Skeletal muscle tissue (tissue), 4 donors: ENCODE data around the gene TFF2. TPM values are rescaled to one million over a fixed set of nuclear protein-coding genes. Genes with fewer than 3 reads are reported as not detected.

Experiments
- H3K27ac ChIP-seq: one replicate; pipeline ENCODE4 v1.7.0; 2013; ENCODE audit warnings: mild to moderate bottlenecking, low read depth, low read length, inconsistent platforms
- H3K27me3 ChIP-seq, 3 donors: one replicate each; pipeline ENCODE4 v1.7.0; 2013; ENCODE audit warnings: low read length in 3 of 3; ENCODE audit not compliant: control insufficient read depth in 3 of 3, insufficient read depth in 3 of 3
- H3K36me3 ChIP-seq, 3 donors: one replicate each; pipeline ENCODE4 v1.7.0; 2013; ENCODE audit warnings: low read length in 3 of 3; ENCODE audit not compliant: control insufficient read depth in 3 of 3, insufficient read depth in 3 of 3
- H3K4me1 ChIP-seq, 3 donors: one replicate each; pipeline ENCODE4 v1.7.0; 2013; ENCODE audit warnings: low read length in 3 of 3, mild to moderate bottlenecking in 3 of 3; ENCODE audit not compliant: control insufficient read depth in 3 of 3, insufficient read depth in 3 of 3
- H3K4me3 ChIP-seq, 3 donors: one replicate each; pipeline ENCODE4 v1.7.0; 2013; ENCODE audit warnings: low read length in 3 of 3
- H3K9ac ChIP-seq, 3 donors: one replicate each; pipeline ENCODE4 v1.7.0; 2013; ENCODE audit warnings: low read length in 3 of 3, mild to moderate bottlenecking in 3 of 3, moderate library complexity in 2 of 3, low read depth in 1 of 3
- H3K9me3 ChIP-seq, 3 donors: one replicate each; pipeline ENCODE4 v1.7.0; 2013; ENCODE audit warnings: low read length in 3 of 3; ENCODE audit not compliant: control insufficient read depth in 3 of 3
- total RNA-seq: library from RNA; depleted of rRNA; stranded (reverse); fragments of >200 nt; gene quantifications from one replicate; pipeline ENCODE4 v1.2.3, GENCODE V29; 2014
- donor health status: Osteomylitis.

TFF2 gene
- total RNA-seq, 1 donor from 2014 or later = not detected

DNA sequence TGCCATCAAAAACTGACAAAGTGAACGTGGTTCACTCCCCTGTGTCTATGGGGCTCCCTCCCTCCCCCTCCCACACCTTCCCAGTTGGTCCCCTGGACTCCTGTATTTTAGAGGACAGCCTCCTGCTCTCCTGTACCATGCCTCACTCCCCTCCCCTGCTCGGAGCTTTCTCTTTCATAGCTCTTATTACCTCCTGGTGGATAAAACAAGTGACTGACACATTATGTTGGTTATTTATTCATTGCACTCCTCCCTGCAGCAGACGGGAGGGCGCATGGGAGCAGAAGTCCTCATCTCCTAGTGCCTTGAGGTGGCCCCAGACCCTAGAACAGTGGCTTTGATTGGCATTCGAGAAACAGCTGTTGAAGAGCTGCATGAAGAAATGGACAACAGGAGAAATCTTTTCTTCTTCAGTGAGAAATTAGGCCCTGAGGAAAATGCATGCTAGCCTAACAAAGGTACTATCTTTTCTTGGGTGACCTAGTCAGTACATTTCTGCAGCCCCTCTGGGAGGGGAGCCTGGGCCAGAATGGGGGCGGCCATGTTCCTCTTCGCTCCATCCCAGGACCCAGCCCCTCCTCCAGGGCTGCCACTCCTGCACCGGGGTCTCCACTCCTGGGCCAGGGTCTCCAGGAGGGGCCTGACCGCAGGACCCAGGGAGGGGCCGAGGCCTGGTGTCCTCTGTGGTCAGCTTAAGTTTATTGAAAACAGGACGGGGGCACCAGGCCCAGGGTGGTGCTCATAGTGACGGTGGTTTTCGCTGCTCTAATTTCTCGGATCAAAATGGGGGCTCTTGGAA lies 16.8 kb upstream of the TFF2 start:
- peaks cover 23 to 45% (median 33%) of the 10 kb centered on the region in 3 donors for H3K27me3 ChIP-seq
- H3K4me1 ChIP-seq = no peaks in the 10 kb centered on the region
- H3K36me3 ChIP-seq = no peaks in the 10 kb centered on the region
- H3K9me3 ChIP-seq = no peaks in the 10 kb centered on the region
- H3K27ac ChIP-seq = no peak overlapping the region
- no peak overlapping the region for H3K4me3 ChIP-seq
- H3K9ac ChIP-seq = no peak overlapping the region

DNA sequence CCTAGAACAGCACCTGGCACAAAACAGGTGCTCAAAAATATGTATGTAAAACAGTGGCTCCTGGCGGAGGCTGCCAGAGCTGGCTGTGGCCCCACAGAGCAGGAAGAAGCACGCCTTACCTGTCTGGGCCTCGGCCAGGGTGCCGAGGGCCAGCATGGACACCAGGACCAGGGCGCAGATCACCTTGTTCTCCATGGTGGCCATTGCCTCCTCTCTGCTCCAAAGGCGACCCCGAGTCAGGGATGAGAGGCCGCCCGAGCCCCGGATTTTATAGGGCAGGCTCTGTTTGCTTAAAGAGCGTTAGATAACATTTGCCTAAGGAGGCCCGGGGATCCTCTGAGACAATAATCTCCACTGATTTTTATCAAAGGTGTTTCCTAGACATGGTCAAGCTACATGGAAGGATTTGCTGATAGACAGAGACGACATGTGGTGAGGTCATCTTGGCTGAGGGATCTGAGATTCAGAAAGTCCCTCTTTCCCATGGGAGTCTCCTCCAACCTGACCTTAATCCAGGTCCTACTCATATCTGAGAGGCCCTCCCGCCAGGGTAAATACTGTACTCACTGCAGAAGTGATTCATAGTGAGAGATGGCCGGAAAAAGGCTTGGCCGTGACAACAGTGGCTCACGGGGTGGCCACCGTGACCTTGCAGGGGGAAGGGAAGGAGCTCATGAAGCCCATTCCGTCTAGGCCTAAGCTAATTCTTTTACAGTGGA lies 15.7 kb upstream of the TFF2 start, which contains the start of gene TFF1:
Gene TFF1, minus strand, starts transcription at position 244 of the 719 bp plus-strand sequence. Its CDS starts 40 bp downstream, at position 204.
- Histone ChIP-seq H3K9me3 (no peaks in the 10 kb centered on the region), H3K4me3 (no peak within 1 kb of the TSS), H3K36me3 (no peaks in the 10 kb centered on the region), H3K9ac (no peak within 1 kb of the TSS), H3K4me1 (no peaks in the 10 kb centered on the region), H3K27ac (no peak within 1 kb of the TSS), H3K27me3 (peaks cover 31 to 56% (median 40%) of the 10 kb centered on the region in 3 donors)

DNA sequence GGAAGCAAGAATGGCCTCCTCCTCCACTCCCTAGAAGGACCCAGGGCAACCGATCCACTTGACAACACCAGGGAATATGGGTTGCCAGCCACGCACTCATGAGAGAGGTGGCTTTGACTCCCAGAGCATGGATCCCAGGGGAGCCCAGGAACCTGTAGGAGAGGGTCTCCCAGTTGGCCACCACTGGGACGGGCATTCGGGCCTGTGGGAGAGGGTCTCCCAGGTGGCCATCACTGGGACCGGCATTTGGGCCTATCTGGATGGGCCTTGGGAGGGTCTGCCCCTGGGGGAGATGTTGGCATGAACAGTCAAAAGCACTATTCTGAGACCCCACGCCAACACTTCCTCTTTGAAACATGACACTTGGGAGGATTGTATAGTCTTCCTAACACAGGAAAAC lies 15.0 kb upstream of the TFF2 start:
- Histone ChIP-seq H3K27ac (no peak overlapping the region), H3K9me3 (no peaks in the 10 kb centered on the region), H3K27me3 (peaks cover 34 to 56% (median 40%) of the 10 kb centered on the region in 3 donors), H3K36me3 (no peaks in the 10 kb centered on the region), H3K4me1 (no peaks in the 10 kb centered on the region), H3K9ac (no peak overlapping the region), H3K4me3 (no peak overlapping the region)

DNA sequence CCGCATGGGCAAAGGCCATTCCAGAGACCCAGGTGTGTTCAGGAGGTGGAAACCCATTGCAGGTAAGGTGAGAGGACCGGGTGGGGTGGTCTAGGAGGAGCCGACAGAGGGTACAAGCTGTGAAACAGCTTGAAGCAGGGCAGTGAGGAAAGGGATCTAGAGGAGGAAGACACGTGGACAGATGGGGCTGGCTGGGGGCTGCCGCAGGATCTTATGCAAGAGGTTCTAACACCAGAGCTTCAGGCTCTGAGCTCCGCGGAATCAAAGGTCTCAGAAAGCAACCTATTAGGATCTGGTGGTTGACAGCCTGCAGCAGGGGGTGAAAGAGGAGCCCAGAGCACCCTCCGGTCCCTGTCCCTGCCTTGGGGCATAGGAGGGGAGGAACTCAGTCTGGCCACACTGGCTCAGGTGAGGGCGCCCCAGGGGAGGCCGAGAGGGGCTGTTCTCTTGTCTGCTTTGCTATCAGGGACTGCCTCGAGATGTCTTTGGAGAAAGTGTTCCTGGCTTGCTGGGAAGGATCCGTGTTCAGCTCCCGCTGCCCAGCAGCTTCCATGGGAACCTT lies 13.6 kb upstream of the TFF2 start:
- Histone ChIP-seq H3K27ac (no peak overlapping the region), H3K4me3 (no peak overlapping the region), H3K9ac (no peak overlapping the region), H3K9me3 (peaks cover 0 to 6% (median 4%) of the 10 kb centered on the region in 3 donors), H3K4me1 (no peaks in the 10 kb centered on the region), H3K27me3 (peaks cover 38 to 53% (median 43%) of the 10 kb centered on the region in 3 donors), H3K36me3 (no peaks in the 10 kb centered on the region)

DNA sequence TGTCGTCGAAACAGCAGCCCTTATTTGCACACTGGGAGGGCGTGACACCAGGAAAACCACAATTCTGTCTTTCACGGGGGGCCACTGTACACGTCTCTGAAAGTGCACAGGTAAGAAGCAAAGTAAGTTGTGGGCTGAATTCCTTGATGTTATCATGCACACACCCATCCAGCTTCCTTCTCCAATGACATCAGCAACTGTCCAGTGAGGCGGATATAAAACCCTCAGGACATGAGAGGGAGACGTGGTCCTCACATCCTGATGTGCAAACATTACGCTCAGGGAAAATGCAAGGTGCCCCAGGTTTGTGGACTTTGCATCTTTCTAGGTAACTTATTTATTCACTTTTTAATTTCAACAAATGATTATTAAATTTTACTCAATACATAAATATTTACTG lies 12.5 kb upstream of the TFF2 start:
- Histone ChIP-seq H3K27ac (no peak overlapping the region), H3K9ac (no peak overlapping the region), H3K4me3 (no peak overlapping the region), H3K4me1 (no peaks in the 10 kb centered on the region), H3K36me3 (no peaks in the 10 kb centered on the region), H3K9me3 (peaks cover 0 to 6% (median 4%) of the 10 kb centered on the region in 3 donors), H3K27me3 (peaks cover 41 to 57% (median 43%) of the 10 kb centered on the region in 3 donors)

DNA sequence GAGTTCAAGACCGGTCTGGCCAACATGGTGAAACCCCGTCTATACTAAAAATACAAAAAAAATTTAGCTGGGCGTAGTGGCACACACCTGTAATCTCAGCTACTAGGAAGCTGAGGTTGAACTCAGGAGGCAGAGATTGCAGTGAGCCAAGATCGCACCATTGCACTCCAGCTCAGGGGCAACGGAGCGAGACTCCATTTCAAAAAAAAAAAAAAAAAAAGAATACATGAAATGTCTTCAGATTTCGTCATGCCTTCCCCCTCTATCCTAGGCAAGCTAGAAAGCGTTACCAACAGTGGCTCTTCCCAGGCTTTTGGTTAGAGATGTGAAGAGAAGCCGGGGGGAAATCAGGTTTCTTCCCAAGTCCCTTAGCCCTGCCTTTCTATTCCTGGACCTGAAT lies 11.9 kb upstream of the TFF2 start:
- Histone ChIP-seq H3K9me3 (peaks cover 4 to 6% (median 4%) of the 10 kb centered on the region in 3 donors), H3K9ac (no peak overlapping the region), H3K4me3 (no peak overlapping the region), H3K36me3 (no peaks in the 10 kb centered on the region), H3K27me3 (peaks cover 41 to 63% (median 43%) of the 10 kb centered on the region in 3 donors), H3K4me1 (no peaks in the 10 kb centered on the region), H3K27ac (no peak overlapping the region)

DNA sequence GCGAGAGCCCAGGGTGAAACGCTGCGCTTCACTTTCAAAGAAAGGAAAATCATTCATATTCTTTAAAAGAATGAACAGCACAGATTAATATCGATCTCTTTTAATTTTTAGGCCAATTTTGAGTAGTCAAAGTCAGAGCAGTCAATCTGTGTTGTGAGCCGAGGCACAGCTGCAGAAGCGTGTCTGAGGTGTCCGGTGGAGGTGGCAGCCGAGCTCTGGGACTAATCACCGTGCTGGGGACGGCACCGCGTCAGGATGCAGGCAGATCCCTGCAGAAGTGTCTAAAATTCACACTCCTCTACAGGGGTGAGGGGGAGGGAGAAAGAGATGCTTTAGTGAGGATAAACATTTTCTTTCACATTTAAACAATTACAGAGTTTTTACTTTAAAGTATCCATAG lies 11.4 kb upstream of the TFF2 start:
- H3K4me1 ChIP-seq = no peaks in the 10 kb centered on the region
- H3K9me3 ChIP-seq = peaks cover 4 to 6% (median 4%) of the 10 kb centered on the region in 3 donors
- H3K36me3 ChIP-seq = no peaks in the 10 kb centered on the region
- peaks cover 41 to 63% (median 43%) of the 10 kb centered on the region in 3 donors for H3K27me3 ChIP-seq
- H3K9ac ChIP-seq = no peak overlapping the region
- no peak overlapping the region for H3K27ac ChIP-seq
- no peak overlapping the region for H3K4me3 ChIP-seq

DNA sequence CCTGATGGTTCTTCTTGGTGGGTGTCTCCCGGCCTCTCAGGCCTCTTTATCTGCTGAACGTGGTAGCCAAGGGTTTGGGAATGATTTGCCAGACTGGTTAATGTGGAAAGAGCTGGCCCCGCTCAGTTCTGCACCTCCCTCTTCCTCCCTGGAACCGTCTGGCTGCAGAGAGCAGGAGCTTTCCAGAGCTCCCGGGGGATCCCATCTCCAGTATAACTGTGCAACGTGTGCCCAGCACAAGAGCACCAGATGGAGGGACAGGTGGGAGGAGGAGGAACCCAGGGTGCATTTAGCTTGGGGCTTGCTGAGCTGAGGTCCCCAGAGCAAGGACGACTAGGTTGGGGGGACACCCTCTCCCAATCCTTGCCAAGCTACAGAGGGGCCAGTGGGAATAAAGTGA lies 10.5 kb upstream of the TFF2 start:
- Histone ChIP-seq H3K9ac (no peak overlapping the region), H3K4me3 (no peak overlapping the region), H3K27me3 (peaks cover 41 to 62% (median 43%) of the 10 kb centered on the region in 3 donors), H3K27ac (no peak overlapping the region), H3K4me1 (no peaks in the 10 kb centered on the region), H3K9me3 (peaks cover 4 to 6% (median 4%) of the 10 kb centered on the region in 3 donors), H3K36me3 (no peaks in the 10 kb centered on the region)

DNA sequence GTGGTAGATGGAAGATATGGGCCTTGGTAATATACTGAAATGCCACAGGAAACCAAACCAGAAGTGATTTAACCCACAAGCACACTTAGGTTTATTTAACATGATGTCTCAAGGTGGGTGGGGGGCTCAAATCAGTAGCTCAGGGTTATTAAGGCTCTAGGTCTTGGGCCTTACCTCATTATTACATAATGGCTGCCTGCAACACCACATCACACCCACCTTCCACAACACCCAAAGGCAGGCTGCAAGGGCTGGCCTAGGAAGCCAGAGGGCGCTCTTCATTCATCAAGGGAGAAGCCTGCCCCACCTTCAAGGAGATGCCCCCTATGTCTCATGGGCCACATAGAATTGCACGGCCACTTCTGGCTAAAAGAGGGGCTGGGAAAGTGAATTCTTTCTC lies 9.5 kb upstream of the TFF2 start:
- H3K27ac ChIP-seq = no peak overlapping the region
- H3K9ac ChIP-seq = no peak overlapping the region
- peaks cover 34 to 54% (median 37%) of the 10 kb centered on the region in 3 donors for H3K27me3 ChIP-seq
- peaks cover 4 to 10% (median 8%) of the 10 kb centered on the region in 3 donors for H3K9me3 ChIP-seq
- H3K4me3 ChIP-seq = no peak overlapping the region
- no peaks in the 10 kb centered on the region for H3K4me1 ChIP-seq
- no peaks in the 10 kb centered on the region for H3K36me3 ChIP-seq
